AG10803 (cell line): Measurements from ENCODE around the gene AFF1.

Experiments used
- DNase-seq: peaks from one replicate; pipeline ENCODE4 v3.0.0; 2010; ENCODE audit warnings: low read depth
- H3K4me3 ChIP-seq: 2 replicates; pipeline ENCODE4 v1.5.1; 2011; ENCODE audit warnings: mild to moderate bottlenecking, low read length, control low read depth
- CTCF ChIP-seq: conservative IDR thresholded peaks from 2 replicates; pipeline ENCODE4 v1.5.1; 2011; ENCODE audit warnings: mild to moderate bottlenecking, low read length, control low read depth, inconsistent platforms

Gene AFF1

GRCh38 chr4:87053176-87053658 is 118.4 kb downstream of the AFF1 start:
- no peak for DNase-seq
- no peak for TF ChIP-seq CTCF
- H3K4me3 ChIP-seq = no peak overlapping the region

GRCh38 chr4:87053802-87054767 is 119.3 kb downstream of the AFF1 start:
- no peak overlapping the region for H3K4me3 ChIP-seq
- DNase-seq = no peak
- no peak for TF ChIP-seq CTCF

GRCh38 chr4:87054900-87055299 is 120.1 kb downstream of the AFF1 start:
- no peak for TF ChIP-seq CTCF
- no peak overlapping the region for H3K4me3 ChIP-seq
- no peak for DNase-seq

GRCh38 chr4:87055311-87055710 is 120.5 kb downstream of the AFF1 start:
- H3K4me3 ChIP-seq = no peak overlapping the region
- TF ChIP-seq CTCF = no peak
- DNase-seq = no peak

GRCh38 chr4:87056881-87057280 is 122.1 kb downstream of the AFF1 start:
- no peak for TF ChIP-seq CTCF
- no peak for DNase-seq
- H3K4me3 ChIP-seq = no peak overlapping the region

GRCh38 chr4:87057835-87058355 is 123.1 kb downstream of the AFF1 start:
- no peak overlapping the region for H3K4me3 ChIP-seq
- TF ChIP-seq CTCF = no peak
- DNase-seq = no peak
